Kidney (tissue), 14 donors: ENCODE results near the gene TENM4. TPM values are rescaled to one million over a fixed set of nuclear protein-coding genes. Genes with fewer than 3 reads are reported as not detected.

Source experiments
- DNase-seq, 5 donors: peaks; one replicate each; pipeline ENCODE4 v3.0.0-alpha.2; 2013 to 2020
- FAIRE-seq: peaks from 2 replicates; lab custom pipeline; 2012; peaks lifted over from hg19 to GRCh38; lab: Jason Lieb, UNC
- H3K27ac ChIP-seq, 2 donors: one replicate each; pipeline ENCODE4 v1.7.0; 2013; ENCODE audit warnings: low read depth in 2 of 2, low read length in 2 of 2, inconsistent platforms in 1 of 2
- H3K27me3 ChIP-seq: one replicate; pipeline ENCODE4 v1.7.1; 2013; ENCODE audit warnings: low read length, inconsistent platforms; ENCODE audit not compliant: control insufficient read depth, insufficient read depth
- H3K36me3 ChIP-seq, 3 donors: one replicate each; pipeline versions ENCODE4 v1.7.0 to v1.7.1; 2013; ENCODE audit warnings: low read length in 3 of 3, control low read depth in 1 of 3, inconsistent platforms in 1 of 3; ENCODE audit not compliant: insufficient read depth in 3 of 3, control insufficient read depth in 2 of 3
- H3K4me1 ChIP-seq, 3 donors: one replicate each; pipeline versions ENCODE4 v1.7.0 to v1.7.1; 2013; ENCODE audit warnings: low read length in 3 of 3, inconsistent platforms in 1 of 3, low read depth in 1 of 3; ENCODE audit not compliant: control insufficient read depth in 2 of 3, insufficient read depth in 2 of 3
- H3K4me3 ChIP-seq, 3 donors: one replicate each; pipeline versions ENCODE4 v1.7.0 to v1.8.1; 2013; ENCODE audit warnings: low read length in 3 of 3, control low read depth in 1 of 3, inconsistent platforms in 1 of 3
- H3K9ac ChIP-seq, 3 donors: one replicate each; pipeline versions ENCODE4 v1.7.0 to v1.7.1; 2013; ENCODE audit warnings: low read length in 3 of 3, control low read depth in 1 of 3, inconsistent platforms in 1 of 3
- H3K9me3 ChIP-seq, 3 donors: one replicate each; pipeline versions ENCODE4 v1.7.0 to v1.7.1; 2013; ENCODE audit warnings: low read length in 3 of 3, control low read depth in 1 of 3, inconsistent platforms in 1 of 3; ENCODE audit not compliant: control insufficient read depth in 2 of 3, insufficient read depth in 1 of 3
- intact Hi-C: fragments of 100-400 bp; cut with DNase I; formaldehyde crosslinking; loops from one replicate; pipeline ENCODE4 v1.11.1; 2022
- polyA plus RNA-seq: library from polyadenylated mRNA; stranded (reverse); fragments of 350-450 nt; fragmentation: Illumina TruSeq; extraction: RNeasy Lipid Tissue Mini Kit (QIAGEN cat#74804); gene quantifications from one replicate; pipeline ENCODE4 v1.2.3, GENCODE V29; 2014; ENCODE audit warnings: low read depth, low replicate concordance; ENCODE audit not compliant: insufficient read depth
- total RNA-seq: library from RNA; stranded (reverse); fragmentation: NEBNext Ultra II Directional; extraction: Animal tissue kit (Norgen Biotek cat#: 25700); gene quantifications from one replicate; pipeline ENCODE4 v1.2.1, GENCODE V29; 2021
- TF ChIP-seq, protein P1 (sequence below): IDR thresholded peaks from 3 replicates; pipeline ENCODE4 v1.5.1; 2012; ENCODE audit warnings: mild to moderate bottlenecking, moderate library complexity, borderline replicate concordance; ENCODE audit not compliant: insufficient read depth; ENCODE audit errors: extremely low read depth
- donor health status: control.
- donor health status: control.
- donor health status: control.
- donor health status: control.
- donor health status: control.
- donor health status: DM: yes; HTN: yes; CAD: no.
- donor health status: Normal renal cell carcinoma (clear cell type).

Gene TENM4
- total and polyA plus RNA-seq, 2 donors from 2014 or later, result 0.34 to 31.0 TPM

DNA sequence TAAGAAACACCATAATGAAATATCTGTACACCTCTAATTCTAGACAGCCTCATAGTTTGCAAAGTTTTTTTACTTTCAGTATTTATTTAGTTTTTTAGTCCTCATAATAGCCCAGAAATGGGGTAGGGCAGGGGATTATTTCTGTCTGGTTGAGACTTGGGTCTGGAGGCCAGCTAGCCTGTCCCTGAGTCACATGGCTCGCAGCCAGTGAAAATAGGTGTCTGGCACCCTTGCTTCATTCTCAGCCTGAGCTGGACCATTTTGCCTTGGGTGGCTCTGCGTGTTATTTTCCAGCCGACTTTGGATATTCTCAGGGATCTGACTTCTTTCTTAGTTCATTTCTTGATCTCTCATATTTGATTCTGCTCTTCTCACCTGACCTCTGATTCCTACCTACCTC lies 742.2 kb downstream of the TENM4 start:
- TF ChIP-seq, protein P1, sequence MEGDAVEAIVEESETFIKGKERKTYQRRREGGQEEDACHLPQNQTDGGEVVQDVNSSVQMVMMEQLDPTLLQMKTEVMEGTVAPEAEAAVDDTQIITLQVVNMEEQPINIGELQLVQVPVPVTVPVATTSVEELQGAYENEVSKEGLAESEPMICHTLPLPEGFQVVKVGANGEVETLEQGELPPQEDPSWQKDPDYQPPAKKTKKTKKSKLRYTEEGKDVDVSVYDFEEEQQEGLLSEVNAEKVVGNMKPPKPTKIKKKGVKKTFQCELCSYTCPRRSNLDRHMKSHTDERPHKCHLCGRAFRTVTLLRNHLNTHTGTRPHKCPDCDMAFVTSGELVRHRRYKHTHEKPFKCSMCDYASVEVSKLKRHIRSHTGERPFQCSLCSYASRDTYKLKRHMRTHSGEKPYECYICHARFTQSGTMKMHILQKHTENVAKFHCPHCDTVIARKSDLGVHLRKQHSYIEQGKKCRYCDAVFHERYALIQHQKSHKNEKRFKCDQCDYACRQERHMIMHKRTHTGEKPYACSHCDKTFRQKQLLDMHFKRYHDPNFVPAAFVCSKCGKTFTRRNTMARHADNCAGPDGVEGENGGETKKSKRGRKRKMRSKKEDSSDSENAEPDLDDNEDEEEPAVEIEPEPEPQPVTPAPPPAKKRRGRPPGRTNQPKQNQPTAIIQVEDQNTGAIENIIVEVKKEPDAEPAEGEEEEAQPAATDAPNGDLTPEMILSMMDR, result no peak
- intact Hi-C loops, result no loop called here
- no peak for FAIRE-seq
- Histone ChIP-seq H3K4me1 (no peaks in the 10 kb centered on the region), H3K9me3 (no peaks in the 10 kb centered on the region), H3K36me3 (no peaks in the 10 kb centered on the region), H3K9ac (no peak overlapping the region), H3K27ac (no peak overlapping the region), H3K27me3 (no peaks in the 10 kb centered on the region), H3K4me3 (no peak overlapping the region)
- DNase-seq, result no peak

DNA sequence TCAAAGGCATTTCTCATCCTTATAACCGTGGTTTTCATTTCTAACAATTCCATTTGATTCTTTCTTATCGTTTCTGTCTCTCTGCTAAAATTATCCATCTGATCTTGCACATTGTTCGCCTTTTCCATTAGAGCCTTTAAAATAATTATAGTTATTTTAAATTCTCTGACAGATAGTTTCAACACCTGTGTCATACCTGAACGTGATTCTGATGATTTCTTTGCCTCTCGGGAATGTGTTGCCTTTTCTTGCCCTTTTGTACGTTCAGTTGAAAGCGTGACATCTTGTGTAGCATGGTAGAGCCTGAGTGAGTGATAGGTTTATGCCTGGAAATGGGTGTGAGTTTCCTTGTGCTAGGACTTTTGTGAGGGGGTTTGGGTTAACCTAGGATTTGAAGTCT lies 744.7 kb downstream of the TENM4 start:
- TF ChIP-seq, protein P1, result no peak
- no peak overlapping the region for H3K27ac ChIP-seq
- intact Hi-C loops, result no loop called here
- H3K9me3 ChIP-seq, result no peaks in the 10 kb centered on the region
- no peak overlapping the region for H3K4me3 ChIP-seq
- FAIRE-seq (no peak), DNase-seq (no peak)
- H3K36me3 ChIP-seq, result peaks cover 0 to 3% (median 0%) of the 10 kb centered on the region in 3 donors
- no peaks in the 10 kb centered on the region for H3K27me3 ChIP-seq
- H3K9ac ChIP-seq, result no peak overlapping the region
- H3K4me1 ChIP-seq, result no peaks in the 10 kb centered on the region

DNA sequence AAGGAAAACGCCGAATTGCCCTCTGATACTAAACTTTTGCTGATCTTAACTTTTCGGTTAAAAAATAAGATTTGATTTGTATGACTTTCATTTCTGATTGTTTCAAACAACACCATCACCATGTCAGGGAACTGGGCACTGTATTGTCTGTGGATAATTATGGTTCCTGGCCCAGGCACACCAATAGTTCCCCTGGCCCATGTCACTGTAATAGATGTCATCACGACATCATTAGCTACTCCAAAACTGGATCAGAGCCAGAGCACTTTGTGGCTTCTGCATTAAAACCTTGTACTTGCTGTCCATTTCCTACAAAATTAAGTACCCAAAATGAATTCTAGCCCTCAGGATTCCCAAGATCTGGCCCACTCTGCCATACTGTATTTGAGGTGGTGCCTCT lies 746.7 kb downstream of the TENM4 start:
- DNase-seq (no peak), FAIRE-seq (no peak)
- intact Hi-C loops, result no loop called here
- H3K4me3 ChIP-seq, result no peak overlapping the region
- no peak overlapping the region for H3K9ac ChIP-seq
- H3K4me1 ChIP-seq, result no peaks in the 10 kb centered on the region
- H3K27me3 ChIP-seq, result no peaks in the 10 kb centered on the region
- no peaks in the 10 kb centered on the region for H3K9me3 ChIP-seq
- H3K36me3 ChIP-seq, result peaks cover 0 to 3% (median 0%) of the 10 kb centered on the region in 3 donors
- H3K27ac ChIP-seq, result no peak overlapping the region
- TF ChIP-seq, protein P1, result no peak

DNA sequence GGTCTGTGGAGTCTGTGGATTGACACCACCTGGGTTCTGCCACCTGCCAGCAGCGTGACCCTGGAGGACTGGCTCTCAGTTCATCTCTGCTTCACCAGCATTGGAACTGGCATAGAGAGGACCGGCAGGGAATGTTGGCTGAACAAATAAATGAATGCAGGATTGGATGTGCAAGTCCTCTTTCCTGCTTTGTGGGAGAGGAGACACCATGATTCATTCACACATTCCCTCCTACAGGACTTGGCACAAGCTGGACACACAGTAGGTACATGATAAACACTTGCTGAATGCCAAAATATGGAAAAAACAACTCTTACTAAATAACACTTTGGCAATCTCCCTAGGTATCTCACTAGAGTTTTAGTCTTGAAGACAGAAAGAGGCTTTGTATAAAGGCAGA lies 749.6 kb downstream of the TENM4 start:
- TF ChIP-seq, protein P1, result no peak
- no peak overlapping the region for H3K4me3 ChIP-seq
- H3K27me3 ChIP-seq, result no peaks in the 10 kb centered on the region
- peaks cover 0 to 3% (median 0%) of the 10 kb centered on the region in 3 donors for H3K36me3 ChIP-seq
- FAIRE-seq, result no peak
- H3K4me1 ChIP-seq, result no peaks in the 10 kb centered on the region
- intact Hi-C loops, result no loop called here
- H3K9me3 ChIP-seq, result no peaks in the 10 kb centered on the region
- no peak overlapping the region for H3K27ac ChIP-seq
- no peak overlapping the region for H3K9ac ChIP-seq
- DNase-seq, result no peak
